Upper lobe of left lung (tissue), 4 donors: Measurements from ENCODE around the gene PPL.

Experiments
- CTCF ChIP-seq, 6 experiments: fragments of 450-650 bp in 4 of 6; fragments of 200-600 bp in 2 of 6; sonication (generic) in 2 of 6; IDR thresholded peaks; one replicate each; pipeline ENCODE4 v1.5.1; 2016 to 2019; ENCODE audit warnings: antibody characterized with exemption in 6 of 6
- EP300 ChIP-seq, 4 donors: sonication (generic); formaldehyde crosslinking; IDR thresholded peaks; one replicate each; pipeline ENCODE4 v1.5.1; 2017; ENCODE audit warnings: antibody characterized with exemption in 4 of 4, control low read depth in 2 of 4

GRCh38 chr16:4925791-4926190 lies 11.2 kb downstream of the PPL start:
- TF ChIP-seq EP300 (IDR thresholded peaks at IDR 0.05) (no peak), CTCF (IDR thresholded peaks at IDR 0.05) (no peak)
